ENCODE results near the gene KNOP1.

The KNOP1 gene

DNA sequence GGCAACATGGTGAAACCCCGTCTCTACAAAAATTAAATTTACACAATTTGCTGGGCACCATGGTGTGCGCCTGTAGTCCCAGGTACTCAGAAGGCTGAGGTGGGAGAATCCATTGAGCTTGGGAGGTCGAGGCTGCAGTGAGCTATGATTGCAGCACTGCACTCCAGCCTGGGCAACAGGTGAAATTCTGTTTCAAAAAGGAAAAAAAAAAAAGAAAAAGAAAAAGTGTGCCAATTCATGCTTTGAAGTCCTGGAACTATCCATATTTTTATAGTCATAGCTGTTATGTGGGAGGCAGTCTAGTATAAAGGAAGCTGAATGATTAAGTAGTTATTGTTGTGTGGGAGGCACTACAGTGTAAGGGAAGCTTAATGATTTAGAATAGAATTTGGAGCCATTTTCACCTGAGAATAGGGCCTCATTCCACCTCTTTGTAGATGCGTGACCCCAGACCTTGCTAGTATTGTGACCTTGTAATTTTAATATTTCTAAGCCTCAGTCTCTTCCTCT is 31.6 kb upstream of the KNOP1 start:
- Histone ChIP-seq H3K9me2 (replicated peaks; ENCODE audit: low read depth, low read length) (no peaks in the 10 kb centered on the region), H3K9ac (ENCODE audit: low read depth, low read length, poor library complexity, severe bottlenecking) (no peak overlapping the region), H3F3A (ENCODE audit: low read depth) (no peaks in the 10 kb centered on the region), H3K27me3 (ENCODE audit: insufficient read depth, low read length, poor library complexity, severe bottlenecking) (no peaks in the 10 kb centered on the region), H4K20me1 (ENCODE audit: insufficient read depth, low read length, poor library complexity, severe bottlenecking) (no peaks in the 10 kb centered on the region), H3K9me3 (ENCODE audit: insufficient read depth, low read depth, low read length) (no peaks in the 10 kb centered on the region), H3K36me3 (ENCODE audit: insufficient read depth, low read length) (no peaks in the 10 kb centered on the region), H2AFZ (ENCODE audit: low read length) (no peak overlapping the region), H3K4me3 (ENCODE audit: low read length, poor library complexity, severe bottlenecking) (no peak overlapping the region), H3K4me2 (ENCODE audit: low read depth, low read length, poor library complexity, severe bottlenecking) (no peak overlapping the region), H3K79me2 (ENCODE audit: insufficient read depth, low read length) (no peaks in the 10 kb centered on the region), H3K4me1 (ENCODE audit: insufficient read depth, low read length, poor library complexity, severe bottlenecking) (no peaks in the 10 kb centered on the region)
- no peak for TF ChIP-seq EZH2phosphoT487 (IDR thresholded peaks at IDR 0.05; ENCODE audit: borderline replicate concordance)
- TF ChIP-seq, protein P1, sequence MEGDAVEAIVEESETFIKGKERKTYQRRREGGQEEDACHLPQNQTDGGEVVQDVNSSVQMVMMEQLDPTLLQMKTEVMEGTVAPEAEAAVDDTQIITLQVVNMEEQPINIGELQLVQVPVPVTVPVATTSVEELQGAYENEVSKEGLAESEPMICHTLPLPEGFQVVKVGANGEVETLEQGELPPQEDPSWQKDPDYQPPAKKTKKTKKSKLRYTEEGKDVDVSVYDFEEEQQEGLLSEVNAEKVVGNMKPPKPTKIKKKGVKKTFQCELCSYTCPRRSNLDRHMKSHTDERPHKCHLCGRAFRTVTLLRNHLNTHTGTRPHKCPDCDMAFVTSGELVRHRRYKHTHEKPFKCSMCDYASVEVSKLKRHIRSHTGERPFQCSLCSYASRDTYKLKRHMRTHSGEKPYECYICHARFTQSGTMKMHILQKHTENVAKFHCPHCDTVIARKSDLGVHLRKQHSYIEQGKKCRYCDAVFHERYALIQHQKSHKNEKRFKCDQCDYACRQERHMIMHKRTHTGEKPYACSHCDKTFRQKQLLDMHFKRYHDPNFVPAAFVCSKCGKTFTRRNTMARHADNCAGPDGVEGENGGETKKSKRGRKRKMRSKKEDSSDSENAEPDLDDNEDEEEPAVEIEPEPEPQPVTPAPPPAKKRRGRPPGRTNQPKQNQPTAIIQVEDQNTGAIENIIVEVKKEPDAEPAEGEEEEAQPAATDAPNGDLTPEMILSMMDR (conservative IDR thresholded peaks at IDR 0.05; ENCODE audit: low read length): no peak

DNA sequence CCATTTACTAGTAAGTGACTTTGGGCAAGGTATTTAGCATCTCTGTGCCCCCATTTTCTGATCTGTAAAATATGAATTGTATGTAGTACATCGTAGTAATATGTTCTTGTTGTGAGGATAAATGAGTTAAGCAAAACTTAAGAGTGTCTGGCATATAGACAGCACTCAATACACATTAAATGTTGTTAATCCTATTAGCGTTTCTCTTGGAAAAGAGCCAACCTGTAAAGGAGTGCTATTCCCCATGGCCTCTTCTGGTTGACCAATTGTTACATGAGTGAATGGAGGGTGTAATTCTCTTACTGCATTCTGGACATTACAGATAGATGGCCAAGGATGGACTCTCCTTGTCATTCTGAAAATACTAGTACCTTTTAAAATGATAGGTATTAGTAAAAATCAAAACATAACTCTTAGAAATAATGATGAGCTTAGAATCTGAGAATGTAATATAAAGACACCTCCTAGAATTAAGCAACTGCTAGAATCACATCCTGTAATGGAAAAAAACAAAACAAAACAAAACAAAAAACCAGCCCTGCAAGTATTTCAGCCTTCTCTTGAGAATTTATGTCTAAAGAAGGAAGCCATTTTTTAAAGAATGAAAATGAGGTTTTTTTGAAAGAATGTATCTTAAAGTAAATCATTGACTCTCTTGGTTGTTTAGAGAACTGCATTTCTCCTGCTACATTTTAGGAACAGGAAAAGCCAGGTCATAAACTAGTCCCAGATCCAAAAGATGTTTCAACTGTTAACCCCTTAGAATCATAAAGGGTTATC is 30.6 kb upstream of the KNOP1 start:
- no peaks in the 10 kb centered on the region for H3K9me3 ChIP-seq (ENCODE audit: insufficient read depth, low read depth, low read length)
- no peaks in the 10 kb centered on the region for H3K36me3 ChIP-seq (ENCODE audit: insufficient read depth, low read length)
- no peak overlapping the region for H3K4me2 ChIP-seq (ENCODE audit: low read depth, low read length, poor library complexity, severe bottlenecking)
- no peaks in the 10 kb centered on the region for H3K4me1 ChIP-seq (ENCODE audit: insufficient read depth, low read length, poor library complexity, severe bottlenecking)
- no peaks in the 10 kb centered on the region for H4K20me1 ChIP-seq (ENCODE audit: insufficient read depth, low read length, poor library complexity, severe bottlenecking)
- H3K9ac ChIP-seq (ENCODE audit: low read depth, low read length, poor library complexity, severe bottlenecking): no peak overlapping the region
- H3K4me3 ChIP-seq (ENCODE audit: low read length, poor library complexity, severe bottlenecking): no peak overlapping the region
- no peaks in the 10 kb centered on the region for H3K27me3 ChIP-seq (ENCODE audit: insufficient read depth, low read length, poor library complexity, severe bottlenecking)
- no peaks in the 10 kb centered on the region for H3K9me2 ChIP-seq (replicated peaks; ENCODE audit: low read depth, low read length)
- no peak overlapping the region for H2AFZ ChIP-seq (ENCODE audit: low read length)
- no peak for TF ChIP-seq EZH2phosphoT487 (IDR thresholded peaks at IDR 0.05; ENCODE audit: borderline replicate concordance)
- TF ChIP-seq, protein P1 (conservative IDR thresholded peaks at IDR 0.05; ENCODE audit: low read length): no peak
- H3K79me2 ChIP-seq (ENCODE audit: insufficient read depth, low read length): no peaks in the 10 kb centered on the region
- H3F3A ChIP-seq (ENCODE audit: low read depth): no peaks in the 10 kb centered on the region

DNA sequence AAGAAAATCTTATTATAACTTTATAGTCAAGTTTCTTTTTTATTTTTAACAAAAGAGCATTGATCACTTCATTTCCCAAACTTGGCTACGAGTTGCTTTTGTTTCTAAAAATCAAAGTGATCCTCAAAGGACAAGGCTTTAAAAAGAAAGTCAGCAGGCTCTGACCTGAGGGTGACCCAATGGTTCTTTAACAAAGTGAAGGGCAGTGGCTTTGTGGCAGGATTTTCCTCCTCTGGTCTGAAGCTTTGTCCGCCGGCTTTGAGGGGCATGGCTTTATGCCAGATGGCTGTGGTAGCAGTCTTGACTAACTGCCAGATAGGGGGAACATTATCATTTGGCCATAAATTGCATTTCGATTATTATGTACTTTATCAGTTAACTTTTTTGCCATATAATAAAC is 28.5 kb upstream of the KNOP1 start:
- no peaks in the 10 kb centered on the region for H3F3A ChIP-seq (ENCODE audit: low read depth)
- H3K4me2 ChIP-seq (ENCODE audit: low read depth, low read length, poor library complexity, severe bottlenecking): no peak overlapping the region
- H3K9ac ChIP-seq (ENCODE audit: low read depth, low read length, poor library complexity, severe bottlenecking): no peak overlapping the region
- H4K20me1 ChIP-seq (ENCODE audit: insufficient read depth, low read length, poor library complexity, severe bottlenecking): no peaks in the 10 kb centered on the region
- H3K27me3 ChIP-seq (ENCODE audit: insufficient read depth, low read length, poor library complexity, severe bottlenecking): no peaks in the 10 kb centered on the region
- no peaks in the 10 kb centered on the region for H3K9me3 ChIP-seq (ENCODE audit: insufficient read depth, low read depth, low read length)
- H3K4me3 ChIP-seq (ENCODE audit: low read length, poor library complexity, severe bottlenecking): no peak overlapping the region
- H3K4me1 ChIP-seq (ENCODE audit: insufficient read depth, low read length, poor library complexity, severe bottlenecking): no peaks in the 10 kb centered on the region
- no peak for TF ChIP-seq EZH2phosphoT487 (IDR thresholded peaks at IDR 0.05; ENCODE audit: borderline replicate concordance)
- TF ChIP-seq, protein P1 (conservative IDR thresholded peaks at IDR 0.05; ENCODE audit: low read length): no peak
- no peak overlapping the region for H2AFZ ChIP-seq (ENCODE audit: low read length)
- no peaks in the 10 kb centered on the region for H3K36me3 ChIP-seq (ENCODE audit: insufficient read depth, low read length)
- H3K79me2 ChIP-seq (ENCODE audit: insufficient read depth, low read length): no peaks in the 10 kb centered on the region
- no peaks in the 10 kb centered on the region for H3K9me2 ChIP-seq (replicated peaks; ENCODE audit: low read depth, low read length)
